Mesendoderm (in vitro differentiated cells): ENCODE results near the gene SPEM1. TPM values are rescaled to one million over a fixed set of nuclear protein-coding genes. Genes with fewer than 3 reads are reported as not detected.

ENCODE experiments used
- DNase-seq: peaks from one replicate; pipeline ENCODE4 v3.0.0; 2013
- H2AK5ac ChIP-seq: 2 replicates; pipeline ENCODE4 v1.6.1; 2013; ENCODE audit warnings: low read length, inconsistent platforms
- H2BK120ac ChIP-seq: 2 replicates; pipeline ENCODE4 v1.6.1; 2013; ENCODE audit warnings: low read depth, mild to moderate bottlenecking, low read length, moderate library complexity, mixed read lengths
- H2BK15ac ChIP-seq: replicated peaks from 2 replicates; pipeline ENCODE4 v1.6.1; 2013; ENCODE audit warnings: low read depth, mild to moderate bottlenecking, moderate library complexity
- H2BK5ac ChIP-seq: 2 replicates; pipeline ENCODE4 v1.6.1; 2013; ENCODE audit warnings: low read length, inconsistent platforms
- H3K18ac ChIP-seq: 2 replicates; pipeline ENCODE4 v1.6.1; 2013; ENCODE audit warnings: mild to moderate bottlenecking, low read length, mixed read lengths
- H3K23ac ChIP-seq: one replicate; pipeline ENCODE4 v1.6.1; 2013; ENCODE audit warnings: low read length
- H3K27ac ChIP-seq: 2 replicates; pipeline ENCODE4 v1.5.1; 2013; ENCODE audit warnings: low read depth, mild to moderate bottlenecking, inconsistent platforms, low read length, moderate library complexity
- H3K27me3 ChIP-seq: 2 replicates; pipeline ENCODE4 v1.6.1; 2013; ENCODE audit warnings: low read length, control low read depth, mild to moderate bottlenecking, inconsistent platforms; ENCODE audit not compliant: insufficient read depth, poor library complexity
- H3K36me3 ChIP-seq: 2 replicates; pipeline ENCODE4 v1.6.1; 2013; ENCODE audit warnings: low read length, inconsistent platforms; ENCODE audit not compliant: control insufficient read depth, insufficient read depth
- H3K4ac ChIP-seq: one replicate; pipeline ENCODE4 v1.6.1; 2013; ENCODE audit warnings: low read depth, mild to moderate bottlenecking, low read length, moderate library complexity
- H3K4me1 ChIP-seq: 2 replicates; pipeline ENCODE4 v1.6.1; 2013; ENCODE audit warnings: low read depth, low read length, inconsistent platforms; ENCODE audit not compliant: control insufficient read depth
- H3K4me2 ChIP-seq: 2 replicates; pipeline ENCODE4 v1.6.1; 2013; ENCODE audit warnings: low read length
- H3K4me3 ChIP-seq: 2 replicates; pipeline ENCODE4 v1.5.1; 2013; ENCODE audit warnings: mild to moderate bottlenecking, low read length
- H3K56ac ChIP-seq: one replicate; pipeline ENCODE4 v1.6.1; 2013; ENCODE audit warnings: low read length
- H3K79me1 ChIP-seq: 2 replicates; pipeline ENCODE4 v1.6.1; 2013; ENCODE audit warnings: low read length, inconsistent platforms
- H3K79me2 ChIP-seq: 2 replicates; pipeline ENCODE4 v1.6.1; 2013; ENCODE audit warnings: mild to moderate bottlenecking, low read length; ENCODE audit not compliant: control insufficient read depth, insufficient read depth
- H3K9ac ChIP-seq: 2 replicates; pipeline ENCODE4 v1.6.1; 2013; ENCODE audit warnings: low read length, inconsistent platforms
- H4K5ac ChIP-seq: one replicate; pipeline ENCODE4 v1.6.1; 2013; ENCODE audit warnings: low read length
- H4K8ac ChIP-seq: one replicate; pipeline ENCODE4 v1.6.1; 2013; ENCODE audit warnings: low read depth, mild to moderate bottlenecking, control low read depth, low read length, moderate library complexity
- WGBS: extraction: QIAGEN DNeasy Blood & Tissue Kit; methylation state at CpG from one replicate; pipeline ENCODE4 v1.1.7; 2013; ENCODE audit warnings: low lambda C conversion rate, missing lambda C conversion rate; ENCODE audit not compliant: insufficient coverage; ENCODE audit errors: extremely low coverage; 5-methylcytosine and 5-hydroxymethylcytosine counted together
- polyA plus RNA-seq, 2 experiments: library from polyadenylated mRNA; stranded (reverse); fragments of 200-250 nt; gene quantifications; one replicate each; pipeline ENCODE4 v1.2.3, GENCODE V29; 2013

The SPEM1 gene, protein sequence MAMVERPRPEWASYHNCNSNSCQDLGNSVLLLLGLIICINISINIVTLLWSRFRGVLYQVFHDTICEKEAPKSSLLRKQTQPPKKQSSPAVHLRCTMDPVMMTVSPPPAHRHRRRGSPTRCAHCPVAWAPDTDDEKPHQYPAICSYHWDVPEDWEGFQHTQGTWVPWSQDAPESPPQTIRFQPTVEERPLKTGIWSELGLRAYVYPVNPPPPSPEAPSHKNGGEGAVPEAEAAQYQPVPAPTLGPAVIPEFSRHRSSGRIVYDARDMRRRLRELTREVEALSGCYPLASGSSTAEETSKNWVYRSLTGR
- polyA plus RNA-seq (2013, experiment 1 of 2) = 0.07 TPM
- polyA plus RNA-seq (2013, experiment 2 of 2) = 0.06 TPM

DNA sequence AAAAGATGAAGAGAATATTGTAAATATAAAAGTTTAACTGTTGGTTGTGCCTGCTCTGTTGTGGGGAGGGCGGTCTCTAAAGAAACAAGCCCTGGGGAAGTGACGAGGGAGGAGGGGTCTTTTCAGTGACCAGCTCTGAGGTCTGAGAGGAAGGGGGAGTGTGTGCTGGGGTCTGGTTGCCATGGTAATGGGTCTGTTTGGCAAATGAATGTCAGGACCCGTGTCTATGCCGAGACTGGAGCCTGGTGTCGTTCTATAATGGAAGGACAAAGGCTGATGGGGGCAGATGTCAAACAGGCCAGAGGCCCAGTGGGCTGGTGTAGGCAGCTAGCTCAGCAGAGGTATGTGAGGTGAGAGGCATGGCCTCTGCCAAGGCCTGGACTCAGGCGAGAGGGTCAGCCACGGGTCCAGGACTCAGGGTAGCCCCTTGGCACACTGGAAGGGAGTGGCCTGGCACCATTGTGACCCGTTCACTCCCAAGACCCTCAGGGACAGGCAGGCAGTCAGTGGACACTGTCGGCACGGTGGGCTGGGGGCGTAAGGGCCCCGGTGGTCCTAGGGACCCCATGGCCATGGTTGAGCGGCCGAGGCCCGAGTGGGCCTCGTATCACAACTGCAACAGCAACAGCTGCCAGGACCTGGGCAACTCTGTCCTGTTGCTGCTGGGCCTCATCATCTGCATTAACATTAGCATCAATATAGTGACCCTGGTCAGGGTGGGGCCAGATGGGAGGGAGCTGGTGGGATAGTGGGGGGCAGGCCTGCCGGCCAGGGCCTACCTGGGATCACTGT, at the start of gene SPEM1:
SPEM1 (plus strand) TSS at position 506 of the 792 bp plus-strand sequence; CDS start at position 567, 61 bp downstream.
- H4K8ac ChIP-seq = no peak within 1 kb of the TSS
- no peak within 1 kb of the TSS for H3K9ac ChIP-seq
- H2BK5ac ChIP-seq = no peak within 1 kb of the TSS
- no peak within 1 kb of the TSS for H2BK120ac ChIP-seq
- no peak within 1 kb of the TSS for H4K5ac ChIP-seq
- H3K79me1 ChIP-seq = no peaks in the 10 kb centered on the region
- no CpG with 5 or more reads among the region's 17 CpGs for WGBS
- no peak within 1 kb of the TSS for H2BK15ac ChIP-seq
- no peaks in the 10 kb centered on the region for H3K79me2 ChIP-seq
- H3K27me3 ChIP-seq = no peaks in the 10 kb centered on the region
- H3K4me3 ChIP-seq = no peak within 1 kb of the TSS
- H3K36me3 ChIP-seq = no peaks in the 10 kb centered on the region
- no peak within 1 kb of the TSS for H2AK5ac ChIP-seq
- peak; percentile 58 for DNase-seq
- no peak within 1 kb of the TSS for H3K4ac ChIP-seq
- no peaks in the 10 kb centered on the region for H3K4me1 ChIP-seq
- no peak within 1 kb of the TSS for H3K23ac ChIP-seq
- H3K27ac ChIP-seq = no peak within 1 kb of the TSS
- no peak within 1 kb of the TSS for H3K56ac ChIP-seq
- no peak within 1 kb of the TSS for H3K4me2 ChIP-seq
- H3K18ac ChIP-seq = no peak within 1 kb of the TSS

DNA sequence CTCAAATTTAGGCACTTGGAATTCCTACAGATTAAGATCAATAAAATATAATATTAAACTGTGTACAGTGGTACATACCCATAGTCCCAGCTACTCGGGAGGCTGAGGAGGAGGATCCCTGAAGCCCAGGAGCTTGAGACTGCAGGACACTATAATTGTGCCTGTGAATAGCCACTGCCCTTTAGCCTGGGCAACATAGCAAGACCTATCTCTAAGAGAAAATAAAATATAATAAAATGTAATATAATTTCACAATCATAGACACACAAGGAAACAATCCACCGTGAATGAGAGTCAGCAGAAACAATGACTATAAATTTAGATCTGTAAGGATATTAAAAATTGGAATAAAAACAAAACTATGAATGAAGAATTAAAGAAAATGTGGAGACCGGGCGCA, 49.3 kb upstream of the SPEM1 start:
- H3K27me3 ChIP-seq = no peaks in the 10 kb centered on the region
- no CpG with 5 or more reads among the region's 4 CpGs for WGBS
- H2BK15ac ChIP-seq = no peak overlapping the region
- no peaks in the 10 kb centered on the region for H3K79me2 ChIP-seq
- H3K4ac ChIP-seq = no peak overlapping the region
- H2AK5ac ChIP-seq = no peak overlapping the region
- no peaks in the 10 kb centered on the region for H3K36me3 ChIP-seq
- DNase-seq = no peak
- H4K5ac ChIP-seq = no peak overlapping the region
- no peak overlapping the region for H3K9ac ChIP-seq
- no peak overlapping the region for H3K23ac ChIP-seq
- no peak overlapping the region for H3K27ac ChIP-seq
- H2BK5ac ChIP-seq = no peak overlapping the region
- H3K4me1 ChIP-seq = no peaks in the 10 kb centered on the region
- H3K56ac ChIP-seq = no peak overlapping the region
- no peaks in the 10 kb centered on the region for H3K79me1 ChIP-seq
- H3K4me3 ChIP-seq = no peak overlapping the region
- no peak overlapping the region for H4K8ac ChIP-seq
- H2BK120ac ChIP-seq = no peak overlapping the region
- no peak overlapping the region for H3K4me2 ChIP-seq
- H3K18ac ChIP-seq = no peak overlapping the region

DNA sequence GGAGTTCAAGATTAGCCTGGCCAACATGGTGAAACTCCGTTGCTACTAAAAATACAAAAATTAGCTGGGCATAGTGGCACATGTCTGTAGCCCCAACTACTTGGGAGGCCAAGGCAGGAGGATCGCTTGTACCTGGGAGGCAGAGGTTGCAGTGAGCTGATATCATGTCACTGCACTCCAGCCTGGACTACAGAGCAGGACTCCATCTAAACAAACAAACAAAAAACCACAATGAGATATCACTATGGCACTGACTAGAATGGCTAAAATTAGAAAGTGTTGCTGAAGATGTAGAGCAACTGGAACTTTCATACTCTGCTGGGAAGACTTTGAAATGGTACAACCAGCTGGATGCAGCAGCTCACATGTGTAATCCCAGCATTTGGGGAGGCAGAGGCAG, 45.8 kb upstream of the SPEM1 start:
- Histone ChIP-seq H2BK120ac (no peak overlapping the region), H3K79me1 (no peaks in the 10 kb centered on the region), H3K79me2 (no peaks in the 10 kb centered on the region), H3K27me3 (no peaks in the 10 kb centered on the region), H3K36me3 (no peaks in the 10 kb centered on the region), H3K56ac (no peak overlapping the region), H2BK5ac (no peak overlapping the region), H3K4me3 (no peak overlapping the region), H3K4ac (no peak overlapping the region), H2BK15ac (no peak overlapping the region), H2AK5ac (no peak overlapping the region), H3K9ac (no peak overlapping the region), H4K8ac (no peak overlapping the region), H3K27ac (no peak overlapping the region), H3K18ac (no peak overlapping the region), H4K5ac (no peak overlapping the region), H3K4me2 (no peak overlapping the region), H3K23ac (no peak overlapping the region), H3K4me1 (no peaks in the 10 kb centered on the region)
- no CpG with 5 or more reads among the region's 2 CpGs for WGBS
- DNase-seq = no peak

DNA sequence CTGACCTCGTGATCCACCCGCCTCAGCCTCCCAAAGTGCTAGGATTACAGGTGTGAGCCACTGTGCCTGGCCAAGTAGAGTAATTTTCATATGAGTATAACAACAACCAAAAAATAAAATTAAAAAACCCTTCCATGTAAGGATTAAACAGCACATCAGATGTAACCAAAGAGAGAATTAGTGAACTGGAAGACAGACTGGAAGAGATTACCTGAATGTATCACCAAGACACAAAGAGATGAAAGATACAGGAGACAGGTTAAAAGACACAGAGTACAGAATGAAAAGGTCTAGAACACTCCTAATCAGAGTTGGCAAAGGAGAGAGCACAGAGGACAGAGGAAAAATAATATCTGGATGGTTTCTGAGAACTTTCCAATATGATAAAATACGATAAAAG, 41.0 kb upstream of the SPEM1 start:
- H3K79me2 ChIP-seq = no peaks in the 10 kb centered on the region
- no peak overlapping the region for H2BK15ac ChIP-seq
- no peak overlapping the region for H3K4me3 ChIP-seq
- H3K4me1 ChIP-seq = peaks cover 2% of the 10 kb centered on the region
- no peak for DNase-seq
- H3K56ac ChIP-seq = no peak overlapping the region
- no peak overlapping the region for H3K18ac ChIP-seq
- H3K79me1 ChIP-seq = no peaks in the 10 kb centered on the region
- no peaks in the 10 kb centered on the region for H3K27me3 ChIP-seq
- H3K36me3 ChIP-seq = no peaks in the 10 kb centered on the region
- no peak overlapping the region for H2AK5ac ChIP-seq
- no peak overlapping the region for H2BK5ac ChIP-seq
- H3K9ac ChIP-seq = no peak overlapping the region
- no peak overlapping the region for H4K8ac ChIP-seq
- H4K5ac ChIP-seq = no peak overlapping the region
- H3K23ac ChIP-seq = no peak overlapping the region
- H3K4ac ChIP-seq = no peak overlapping the region
- no CpG with 5 or more reads among the region's 3 CpGs for WGBS
- no peak overlapping the region for H3K4me2 ChIP-seq
- no peak overlapping the region for H3K27ac ChIP-seq
- no peak overlapping the region for H2BK120ac ChIP-seq

DNA sequence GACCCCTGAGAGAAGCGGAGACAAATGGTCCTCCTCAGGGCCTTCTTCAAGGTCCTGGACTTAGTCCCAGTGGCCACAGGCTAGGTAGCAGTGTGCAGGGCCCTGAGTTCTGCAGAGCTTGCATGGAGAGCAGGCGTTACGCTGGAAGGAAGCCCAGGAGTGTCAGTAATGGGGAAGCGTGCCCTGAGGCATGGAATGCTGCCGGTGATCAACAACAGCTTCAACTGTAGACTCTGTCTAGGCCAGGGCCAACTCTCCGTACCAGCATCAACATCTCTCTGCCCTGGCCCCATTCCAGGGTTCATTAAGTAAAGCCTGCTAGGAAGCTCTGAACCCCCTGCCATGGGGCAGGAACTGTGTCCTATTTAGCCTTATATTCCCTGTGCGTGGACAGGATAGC, 39.8 kb upstream of the SPEM1 start:
- Histone ChIP-seq H3K9ac (peak overlapping the region; percentile 74), H3K27me3 (no peaks in the 10 kb centered on the region), H3K27ac (no peak overlapping the region), H2AK5ac (no peak overlapping the region), H2BK5ac (no peak overlapping the region), H3K23ac (no peak overlapping the region), H2BK120ac (no peak overlapping the region), H3K4me3 (no peak overlapping the region), H3K4me1 (peaks cover 2% of the 10 kb centered on the region), H3K18ac (no peak overlapping the region), H3K79me2 (no peaks in the 10 kb centered on the region), H4K5ac (no peak overlapping the region), H2BK15ac (no peak overlapping the region), H3K4me2 (peak overlapping the region; percentile 39), H3K4ac (no peak overlapping the region), H3K56ac (peak overlapping the region; percentile 83), H4K8ac (no peak overlapping the region), H3K79me1 (no peaks in the 10 kb centered on the region), H3K36me3 (no peaks in the 10 kb centered on the region)
- DNase-seq = peak; percentile 46
- WGBS = no CpG with 5 or more reads among the region's 7 CpGs
